ENCODE results near the gene KDM6A.

DNA sequence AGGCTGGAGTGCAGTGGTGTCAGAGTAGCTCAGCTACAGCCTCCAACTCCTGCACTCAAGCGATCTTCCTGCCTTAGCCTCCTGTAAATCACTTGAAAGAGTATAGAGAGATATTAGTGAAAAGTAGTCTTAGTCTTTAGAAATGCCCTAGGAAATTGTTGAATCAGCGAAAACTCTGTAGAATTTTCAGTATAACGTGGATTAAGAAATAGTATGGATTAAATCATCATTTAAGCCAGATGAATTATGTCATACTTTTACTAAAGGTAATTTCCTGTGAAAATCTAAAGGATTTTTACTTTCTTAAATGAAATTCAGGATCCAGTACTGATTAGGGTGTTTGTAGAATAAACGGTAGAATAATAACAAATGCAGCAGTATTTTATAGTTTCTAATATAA is 163.2 kb downstream of the KDM6A start:
- TF ChIP-seq, protein P1, sequence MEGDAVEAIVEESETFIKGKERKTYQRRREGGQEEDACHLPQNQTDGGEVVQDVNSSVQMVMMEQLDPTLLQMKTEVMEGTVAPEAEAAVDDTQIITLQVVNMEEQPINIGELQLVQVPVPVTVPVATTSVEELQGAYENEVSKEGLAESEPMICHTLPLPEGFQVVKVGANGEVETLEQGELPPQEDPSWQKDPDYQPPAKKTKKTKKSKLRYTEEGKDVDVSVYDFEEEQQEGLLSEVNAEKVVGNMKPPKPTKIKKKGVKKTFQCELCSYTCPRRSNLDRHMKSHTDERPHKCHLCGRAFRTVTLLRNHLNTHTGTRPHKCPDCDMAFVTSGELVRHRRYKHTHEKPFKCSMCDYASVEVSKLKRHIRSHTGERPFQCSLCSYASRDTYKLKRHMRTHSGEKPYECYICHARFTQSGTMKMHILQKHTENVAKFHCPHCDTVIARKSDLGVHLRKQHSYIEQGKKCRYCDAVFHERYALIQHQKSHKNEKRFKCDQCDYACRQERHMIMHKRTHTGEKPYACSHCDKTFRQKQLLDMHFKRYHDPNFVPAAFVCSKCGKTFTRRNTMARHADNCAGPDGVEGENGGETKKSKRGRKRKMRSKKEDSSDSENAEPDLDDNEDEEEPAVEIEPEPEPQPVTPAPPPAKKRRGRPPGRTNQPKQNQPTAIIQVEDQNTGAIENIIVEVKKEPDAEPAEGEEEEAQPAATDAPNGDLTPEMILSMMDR (conservative IDR thresholded peaks at IDR 0.05; ENCODE audit: low read depth, low read length), result no peak
- TF ChIP-seq EZH2 (IDR thresholded peaks at IDR 0.05; ENCODE audit: borderline replicate concordance, low read depth, low read length, poor library complexity, severe bottlenecking), result no peak

Data from A673 (cell line).